GM12878 (cell line): Measurements from ENCODE around the gene STK4. TPM values are rescaled to one million over a fixed set of nuclear protein-coding genes. Genes with fewer than 3 reads are reported as not detected.

ENCODE experiments used
- ATAC-seq: fragments of 200-7000 bp; cut with Tn5 transposase; 3 replicates; pipeline ENCODE4 v1.9.1; 2020; ENCODE audit warnings: mild to moderate bottlenecking, moderate library complexity
- BruUV-seq: library from RNA; stranded (reverse); fragments of 400-500 nt; replicated peaks from 2 replicates; lab custom pipeline; 2021; lab: Mats Ljungman, UMichigan
- CTCF ChIA-PET: fragments of 300-600 bp; sonication (Branson Sonifier 250); formaldehyde crosslinking; extraction: SDS; loops from one replicate; lab custom pipeline; 2021; ENCODE audit warnings: inconsistent platforms; lab: Yijun Ruan, JAX
- POLR2A ChIA-PET: fragments of 350-600 bp; formaldehyde crosslinking; extraction: SDS; loops from one replicate; lab custom pipeline; 2021; ENCODE audit warnings: inconsistent platforms; lab: Charles Lee
- RAD21 ChIA-PET: fragments of 300-600 bp; sonication (Branson Sonifier 250); formaldehyde crosslinking; loops from one replicate; lab custom pipeline; 2023; ENCODE audit warnings: antibody characterized with exemption; ENCODE audit not compliant: unreplicated experiment; lab: Charles Lee
- SMC1A ChIA-PET: fragments of 300-600 bp; sonication (Branson Sonifier 250); formaldehyde crosslinking; loops from one replicate; lab custom pipeline; 2023; ENCODE audit not compliant: unreplicated experiment, uncharacterized antibody; lab: Charles Lee
- DNase-seq: peaks from one replicate; pipeline ENCODE4 v3.0.0-alpha.2; 2011; ENCODE audit warnings: low read depth, low spot score
- FAIRE-seq: peaks from 3 replicates; lab custom pipeline; 2011; peaks lifted over from hg19 to GRCh38; lab: Jason Lieb, UNC
- H2AFZ ChIP-seq: 2 replicates; pipeline ENCODE4 v1.6.0; 2011; ENCODE audit warnings: low read depth, low read length, control low read depth; ENCODE audit not compliant: control insufficient read depth
- H3K27ac ChIP-seq: 2 replicates; pipeline ENCODE4 v1.5.1; 2011; ENCODE audit warnings: control low read depth; ENCODE audit not compliant: control insufficient read depth, insufficient read depth
- H3K27me3 ChIP-seq, 2 experiments: replicated peaks in 1 of 2; 2 replicates each; pipeline versions ENCODE4 v1.6.0 to v1.6.1; 2011; ENCODE audit warnings: low read length in 1 of 2; ENCODE audit not compliant: control insufficient read depth in 2 of 2, insufficient read depth in 2 of 2
- H3K36me3 ChIP-seq, 2 experiments: 2 replicates each; pipeline ENCODE4 v1.5.1; 2011; ENCODE audit warnings: low read length in 1 of 2; ENCODE audit not compliant: control insufficient read depth in 2 of 2, insufficient read depth in 2 of 2
- H3K4me1 ChIP-seq: 2 replicates; pipeline ENCODE4 v1.6.1; 2011; ENCODE audit warnings: mild to moderate bottlenecking, low read length, moderate library complexity, mixed read lengths; ENCODE audit not compliant: control insufficient read depth, insufficient read depth
- H3K4me2 ChIP-seq: 2 replicates; pipeline ENCODE4 v1.6.0; 2011; ENCODE audit warnings: control low read depth; ENCODE audit not compliant: control insufficient read depth, insufficient read depth
- H3K4me3 ChIP-seq: fragments of 200-600 bp; sonication (generic); 2 replicates; pipeline ENCODE4 v1.5.1; 2016
- H3K79me2 ChIP-seq: 2 replicates; pipeline ENCODE4 v1.6.0; 2011; ENCODE audit warnings: low read length; ENCODE audit not compliant: control insufficient read depth, insufficient read depth
- H3K9ac ChIP-seq: 2 replicates; pipeline ENCODE4 v1.8.0; 2011; ENCODE audit warnings: low read length, control low read depth, mixed read lengths; ENCODE audit not compliant: control insufficient read depth, insufficient read depth
- H3K9me3 ChIP-seq: replicated peaks from 3 replicates; pipeline ENCODE4 v1.5.1; 2011; ENCODE audit warnings: mild to moderate bottlenecking, low read length; ENCODE audit not compliant: control insufficient read depth, insufficient read depth
- H4K20me1 ChIP-seq: 2 replicates; pipeline ENCODE4 v1.6.0; 2011; ENCODE audit not compliant: control insufficient read depth, insufficient read depth
- CREB1 ChIP-seq: IDR thresholded peaks from 2 replicates; pipeline ENCODE4 v1.6.1; 2012; ENCODE audit warnings: low read depth, mild to moderate bottlenecking, inconsistent platforms
- EED ChIP-seq: sonication (generic); IDR thresholded peaks from 2 replicates; pipeline ENCODE4 v1.6.1; 2016; ENCODE audit warnings: antibody characterized with exemption, low read depth
- JUND ChIP-seq: IDR thresholded peaks from 2 replicates; pipeline ENCODE4 v1.6.1; 2012; ENCODE audit warnings: low read depth, mild to moderate bottlenecking, low read length, improper control_type of control experiment, moderate library complexity
- MXI1 ChIP-seq: fragments of 150-350 bp; IDR thresholded peaks from 2 replicates; pipeline ENCODE4 v1.6.1; 2011; ENCODE audit warnings: low read depth, mild to moderate bottlenecking, inconsistent platforms, low read length, improper control_type of control experiment
- NR2F1 ChIP-seq: fragments of 450-650 bp; conservative IDR thresholded peaks from 2 replicates; pipeline ENCODE4 v1.6.1; 2017; ENCODE audit warnings: mild to moderate bottlenecking
- STAT3 ChIP-seq: IDR thresholded peaks from 2 replicates; pipeline ENCODE4 v1.6.1; 2011; ENCODE audit warnings: low read depth, low read length, improper control_type of control experiment
- TAF1 ChIP-seq: IDR thresholded peaks from 2 replicates; pipeline ENCODE4 v1.6.1; 2011; ENCODE audit warnings: mild to moderate bottlenecking, low read depth, low read length, borderline replicate concordance
- TCF3 ChIP-seq: IDR thresholded peaks from 2 replicates; pipeline ENCODE4 v1.6.1; 2012; ENCODE audit warnings: low read depth, mild to moderate bottlenecking, low read length, borderline replicate concordance; ENCODE audit not compliant: insufficient read depth
- ZNF24 ChIP-seq: fragments of 450-650 bp; IDR thresholded peaks from 2 replicates; pipeline ENCODE4 v1.6.1; 2017; ENCODE audit warnings: antibody characterized with exemption, mild to moderate bottlenecking
- WGBS: methylation state at CpG from one replicate; pipeline ENCODE4 v1.1.6; 2016; ENCODE audit warnings: low lambda C conversion rate; ENCODE audit not compliant: insufficient replicate concordance, insufficient coverage; ENCODE audit errors: missing lambda C conversion rate; 5-methylcytosine and 5-hydroxymethylcytosine counted together
- in situ Hi-C: fragments of 300-500 bp; cut with MboI; formaldehyde crosslinking; loops from 9 replicates; pipeline ENCODE4 v1.14.3; 2018; ENCODE audit warnings: mixed read lengths
- intact Hi-C: fragments of 100-400 bp; cut with micrococcal nuclease; formaldehyde crosslinking; loops from one replicate; pipeline ENCODE4 v1.14.2; 2022; ENCODE audit not compliant: unreplicated experiment
- polyA plus RNA-seq, 11 experiments: library from polyadenylated mRNA; depleted of rRNA in 4 of 11; unstranded in 6 of 11; stranded (reverse) in 5 of 11; fragments of >200 nt; fragmentation: Nextera tagmentation in 4 of 11; fragmentation: Illumina TruSeq in 1 of 11; extraction: Ambion mirVana in 4 of 11; extraction: Trizol in 1 of 11; gene quantifications; 1 replicate in 1 of 11; 2 replicates in 10 of 11; pipeline versions ENCODE4 v1.2.1 to v1.2.3, GENCODE V29; 2011 to 2016; ENCODE audit warnings: inconsistent platforms in 2 of 11, missing spikeins in 2 of 11, low read depth in 1 of 11
- total RNA-seq, 4 experiments: library from RNA; depleted of rRNA in 3 of 4; stranded (reverse); fragments of >200 nt in 3 of 4; fragmentation: Illumina TruSeq in 1 of 4; extraction: Trizol in 1 of 4; gene quantifications; 2 replicates each; pipeline versions ENCODE4 v1.2.1 to v1.2.3, GENCODE V29; 2013 to 2021
- TF ChIP-seq, protein P1 (sequence below): fragments of 450-650 bp; IDR thresholded peaks from 2 replicates; pipeline ENCODE4 v1.6.1; 2017; ENCODE audit warnings: mild to moderate bottlenecking, moderate library complexity

STK4 gene
- total and polyA plus RNA-seq, 10 of the 15 experiments (the other 5 are each of a cell fraction or from before 2014, with no cell fraction given) = 24.0 to 135 (median 89.7) TPM

DNA sequence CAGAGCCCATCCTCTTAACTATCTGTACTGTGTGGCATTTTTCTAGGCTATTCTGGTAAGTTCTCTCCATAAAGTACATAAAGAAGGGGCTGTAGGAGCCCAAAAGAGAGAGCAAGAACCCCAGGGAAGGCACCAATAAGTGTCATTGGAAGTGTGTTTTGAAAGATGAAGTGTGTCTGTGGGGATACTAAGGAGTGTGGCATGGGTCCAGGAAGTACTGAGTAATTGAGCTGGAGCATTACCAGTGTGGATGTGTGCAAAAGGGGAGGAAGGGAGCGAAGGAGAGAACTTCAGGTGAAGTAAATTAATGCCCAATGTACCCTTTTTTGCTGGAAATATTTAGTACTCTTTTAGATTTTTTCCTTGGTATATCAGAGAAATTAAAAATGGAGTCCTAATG is 70.7 kb downstream of the STK4 start:
- ChIA-PET CTCF (interaction anchor here (3.0 to 3.9 kb wide), 2 partner anchors 13 to 59 kb away, joined by 19 to 20 read pairs; no protein-coding TSS in a partner anchor), SMC1A (no interaction called here), RAD21 (no interaction called here), POLR2A (interaction anchor here (1.5 kb wide), 1 partner anchor 16 kb away, joined by 4 read pairs; no protein-coding TSS in a partner anchor)
- Histone ChIP-seq H3K9ac (no peak overlapping the region), H3K27me3 (no peaks in the 10 kb centered on the region), H3K4me3 (no peak overlapping the region), H3K4me1 (peaks cover 9% of the 10 kb centered on the region), H3K79me2 (peaks cover 20% of the 10 kb centered on the region), H4K20me1 (no peaks in the 10 kb centered on the region; the same call in 1 of the 2 replicates), H3K36me3 (peaks cover 2 to 40% of the 10 kb centered on the region in 2 experiments; a peak in 3 of 4 replicates), H3K27ac (no peak overlapping the region), H2AFZ (no peak overlapping the region), H3K4me2 (no peak overlapping the region), H3K9me3 (peaks cover 7% of the 10 kb centered on the region; the same call in 2 of the 3 replicates)
- DNase-seq (no peak), ATAC-seq (no peak), FAIRE-seq (no peak)
- 100% methylated on average over 1 of the region's 1 CpG for WGBS
- in situ Hi-C loops (no loop called here), intact Hi-C loops (loop anchor here (5.0 kb wide), 1 partner anchor 255 kb away; no protein-coding TSS in a partner anchor)
- BruUV-seq = no TSS peak
- TF ChIP-seq CREB1 (no peak), ZNF24 (no peak), TAF1 (no peak), JUND (no peak), NR2F1 (no peak), EED (no peak), MXI1 (no peak)

DNA sequence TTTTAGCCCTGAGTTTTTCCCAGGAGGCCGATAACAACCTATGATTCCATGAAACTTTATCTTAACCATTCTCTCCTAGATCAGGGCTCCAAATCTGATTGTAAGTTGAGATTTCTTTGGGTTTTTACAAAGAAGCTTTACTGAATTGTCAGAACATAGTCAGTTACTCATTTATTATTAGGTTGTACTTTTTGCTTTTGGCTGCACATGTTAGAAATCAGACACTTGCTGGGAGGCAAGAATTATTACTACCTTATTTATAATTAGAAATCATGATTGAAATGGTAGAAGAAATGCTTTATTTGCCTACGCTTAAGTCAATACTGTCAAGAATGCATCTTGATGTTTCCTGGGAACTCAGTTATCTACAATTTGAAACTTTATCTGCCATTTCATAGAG is 71.3 kb downstream of the STK4 start:
- ChIA-PET POLR2A (interaction anchor here (0.7 to 1.5 kb wide), 2 partner anchors 9 to 15 kb away, joined by 3 to 4 read pairs; no protein-coding TSS in a partner anchor), CTCF (interaction anchor here (2.0 to 3.9 kb wide), 5 partner anchors 9 to 58 kb away, joined by 5 to 20 read pairs (median 18); no protein-coding TSS in a partner anchor), SMC1A (interaction anchor here (1.0 to 2.5 kb wide), 4 partner anchors 10 to 126 kb away, joined by 3 to 16 read pairs (median 10); no protein-coding TSS in a partner anchor), RAD21 (interaction anchor here (0.9 to 2.8 kb wide), 2 partner anchors 12 to 57 kb away, joined by 4 to 11 read pairs; no protein-coding TSS in a partner anchor)
- FAIRE-seq (no peak), ATAC-seq (no peak), DNase-seq (no peak)
- Histone ChIP-seq H3K9ac (no peak overlapping the region), H4K20me1 (no peaks in the 10 kb centered on the region; the same call in 1 of the 2 replicates), H2AFZ (no peak overlapping the region), H3K4me3 (no peak overlapping the region), H3K36me3 (peaks cover 0 to 39% of the 10 kb centered on the region in 2 experiments; a peak in 2 of 4 replicates), H3K27me3 (no peaks in the 10 kb centered on the region), H3K9me3 (peaks cover 3% of the 10 kb centered on the region; the same call in 2 of the 3 replicates), H3K4me2 (no peak overlapping the region), H3K4me1 (peaks cover 6% of the 10 kb centered on the region), H3K79me2 (peaks cover 15% of the 10 kb centered on the region), H3K27ac (no peak overlapping the region)
- BruUV-seq = no TSS peak
- in situ Hi-C loops = no loop called here
- WGBS = 91% methylated on average over 2 of the region's 2 CpGs
- TF ChIP-seq STAT3 (no peak), TCF3 (no peak), NR2F1 (no peak)
- TF ChIP-seq, protein P1, sequence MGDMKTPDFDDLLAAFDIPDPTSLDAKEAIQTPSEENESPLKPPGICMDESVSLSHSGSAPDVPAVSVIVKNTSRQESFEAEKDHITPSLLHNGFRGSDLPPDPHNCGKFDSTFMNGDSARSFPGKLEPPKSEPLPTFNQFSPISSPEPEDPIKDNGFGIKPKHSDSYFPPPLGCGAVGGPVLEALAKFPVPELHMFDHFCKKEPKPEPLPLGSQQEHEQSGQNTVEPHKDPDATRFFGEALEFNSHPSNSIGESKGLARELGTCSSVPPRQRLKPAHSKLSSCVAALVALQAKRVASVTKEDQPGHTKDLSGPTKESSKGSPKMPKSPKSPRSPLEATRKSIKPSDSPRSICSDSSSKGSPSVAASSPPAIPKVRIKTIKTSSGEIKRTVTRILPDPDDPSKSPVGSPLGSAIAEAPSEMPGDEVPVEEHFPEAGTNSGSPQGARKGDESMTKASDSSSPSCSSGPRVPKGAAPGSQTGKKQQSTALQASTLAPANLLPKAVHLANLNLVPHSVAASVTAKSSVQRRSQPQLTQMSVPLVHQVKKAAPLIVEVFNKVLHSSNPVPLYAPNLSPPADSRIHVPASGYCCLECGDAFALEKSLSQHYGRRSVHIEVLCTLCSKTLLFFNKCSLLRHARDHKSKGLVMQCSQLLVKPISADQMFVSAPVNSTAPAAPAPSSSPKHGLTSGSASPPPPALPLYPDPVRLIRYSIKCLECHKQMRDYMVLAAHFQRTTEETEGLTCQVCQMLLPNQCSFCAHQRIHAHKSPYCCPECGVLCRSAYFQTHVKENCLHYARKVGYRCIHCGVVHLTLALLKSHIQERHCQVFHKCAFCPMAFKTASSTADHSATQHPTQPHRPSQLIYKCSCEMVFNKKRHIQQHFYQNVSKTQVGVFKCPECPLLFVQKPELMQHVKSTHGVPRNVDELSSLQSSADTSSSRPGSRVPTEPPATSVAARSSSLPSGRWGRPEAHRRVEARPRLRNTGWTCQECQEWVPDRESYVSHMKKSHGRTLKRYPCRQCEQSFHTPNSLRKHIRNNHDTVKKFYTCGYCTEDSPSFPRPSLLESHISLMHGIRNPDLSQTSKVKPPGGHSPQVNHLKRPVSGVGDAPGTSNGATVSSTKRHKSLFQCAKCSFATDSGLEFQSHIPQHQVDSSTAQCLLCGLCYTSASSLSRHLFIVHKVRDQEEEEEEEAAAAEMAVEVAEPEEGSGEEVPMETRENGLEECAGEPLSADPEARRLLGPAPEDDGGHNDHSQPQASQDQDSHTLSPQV = no peak
- intact Hi-C loops = loop anchor here (5.0 kb wide), 1 partner anchor 255 kb away; no protein-coding TSS in a partner anchor
